IMR-90 (cell line): ENCODE results near the gene BCL2. TPM values are rescaled to one million over a fixed set of nuclear protein-coding genes. Genes with fewer than 3 reads are reported as not detected.

ENCODE experiments used
- ATAC-seq: fragments of 200-7000 bp; cut with Tn5 transposase; 2 replicates; pipeline ENCODE4 v1.9.1; 2020; ENCODE audit warnings: low read depth, mild to moderate bottlenecking, moderate library complexity
- BruUV-seq: library from RNA; stranded (reverse); fragments of 400-500 nt; replicated peaks from 2 replicates; lab custom pipeline; 2021; lab: Mats Ljungman, UMichigan
- CTCF ChIA-PET: fragments of 300-600 bp; formaldehyde crosslinking; extraction: SDS; loops from one replicate; lab custom pipeline; 2021; ENCODE audit warnings: antibody characterized with exemption; lab: Yijun Ruan, JAX
- POLR2A ChIA-PET: fragments of 300-600 bp; sonication (Branson Sonifier 250); formaldehyde crosslinking; loops from one replicate; lab custom pipeline; 2022; ENCODE audit warnings: antibody characterized with exemption; ENCODE audit not compliant: unreplicated experiment; lab: Charles Lee
- DNase-seq: peaks from one replicate; pipeline ENCODE4 v3.0.0; 2013
- H2AFZ ChIP-seq: replicated peaks from 2 replicates; pipeline ENCODE3; 2013; ENCODE audit warnings: low read length, mild to moderate bottlenecking; ENCODE audit not compliant: poor library complexity
- H2AK5ac ChIP-seq: 2 replicates; pipeline ENCODE4 v1.6.1; 2013; ENCODE audit warnings: low read depth, low read length, inconsistent platforms
- H2AK9ac ChIP-seq: replicated peaks from 2 replicates; pipeline ENCODE3; 2013; ENCODE audit warnings: mild to moderate bottlenecking, low read depth, low read length, moderate library complexity; ENCODE audit not compliant: poor library complexity
- H2BK120ac ChIP-seq: 2 replicates; pipeline ENCODE4 v1.6.1; 2013; ENCODE audit warnings: low read depth, low read length, inconsistent platforms
- H2BK15ac ChIP-seq: 3 replicates; pipeline ENCODE4 v1.6.1; 2013; ENCODE audit warnings: low read depth, low read length, inconsistent platforms
- H2BK20ac ChIP-seq: 2 replicates; pipeline ENCODE4 v1.6.1; 2013; ENCODE audit warnings: low read depth, mild to moderate bottlenecking, inconsistent platforms, low read length, moderate library complexity
- H2BK5ac ChIP-seq: 2 replicates; pipeline ENCODE4 v1.6.1; 2013; ENCODE audit warnings: mild to moderate bottlenecking, low read depth, low read length, inconsistent platforms; ENCODE audit not compliant: poor library complexity, severe bottlenecking
- H3K14ac ChIP-seq: replicated peaks from 2 replicates; pipeline ENCODE4 v1.6.1; 2013; ENCODE audit warnings: low read depth, low read length, inconsistent platforms
- H3K18ac ChIP-seq: 2 replicates; pipeline ENCODE4 v1.6.1; 2013; ENCODE audit warnings: low read depth, low read length, control low read depth
- H3K23ac ChIP-seq: 2 replicates; pipeline ENCODE4 v1.6.1; 2013; ENCODE audit warnings: low read depth, low read length, inconsistent platforms
- H3K27ac ChIP-seq: 2 replicates; pipeline ENCODE4 v1.5.1; 2013; ENCODE audit warnings: mild to moderate bottlenecking, control low read depth, low read length; ENCODE audit not compliant: insufficient read depth
- H3K27me3 ChIP-seq: 2 replicates; pipeline ENCODE4 v1.6.1; 2013; ENCODE audit warnings: low read length; ENCODE audit not compliant: control insufficient read depth, insufficient read depth
- H3K36me3 ChIP-seq: 2 replicates; pipeline ENCODE4 v1.6.1; 2013; ENCODE audit warnings: low read length, mixed read lengths; ENCODE audit not compliant: control insufficient read depth, insufficient read depth
- H3K4ac ChIP-seq: 2 replicates; pipeline ENCODE4 v1.6.1; 2013; ENCODE audit warnings: low read depth, low read length, inconsistent platforms
- H3K4me1 ChIP-seq: 2 replicates; pipeline ENCODE4 v1.6.1; 2013; ENCODE audit warnings: low read length, mixed read lengths; ENCODE audit not compliant: control insufficient read depth, insufficient read depth
- H3K4me2 ChIP-seq: 2 replicates; pipeline ENCODE4 v1.6.1; 2013; ENCODE audit warnings: low read depth, mild to moderate bottlenecking, control low read depth, low read length, moderate library complexity
- H3K4me3 ChIP-seq: 2 replicates; pipeline ENCODE4 v1.5.1; 2013; ENCODE audit warnings: low read depth, mild to moderate bottlenecking, control low read depth, low read length, moderate library complexity; ENCODE audit not compliant: insufficient read depth
- H3K56ac ChIP-seq: 2 replicates; pipeline ENCODE4 v1.6.1; 2013; ENCODE audit warnings: low read length, inconsistent platforms; ENCODE audit not compliant: insufficient read depth; ENCODE audit errors: extremely low read depth
- H3K79me1 ChIP-seq, 2 experiments: 2 replicates each; pipeline ENCODE4 v1.6.1; 2013; ENCODE audit warnings: low read length in 2 of 2, inconsistent platforms in 1 of 2, low read depth in 1 of 2
- H3K9ac ChIP-seq: 2 replicates; pipeline ENCODE4 v1.6.1; 2013; ENCODE audit warnings: low read depth, low read length, control low read depth
- H3K9me1 ChIP-seq: 2 replicates; pipeline ENCODE4 v1.6.1; 2013; ENCODE audit warnings: low read length, inconsistent platforms; ENCODE audit not compliant: insufficient read depth
- H3K9me3 ChIP-seq: 2 replicates; pipeline ENCODE4 v1.6.1; 2013; ENCODE audit warnings: low read length; ENCODE audit not compliant: control insufficient read depth, insufficient read depth
- H4K20me1 ChIP-seq: 2 replicates; pipeline ENCODE4 v1.6.1; 2013; ENCODE audit warnings: low read length, inconsistent platforms; ENCODE audit not compliant: insufficient read depth
- H4K5ac ChIP-seq: 2 replicates; pipeline ENCODE4 v1.6.1; 2013; ENCODE audit warnings: mild to moderate bottlenecking, low read depth, low read length, control low read depth
- H4K8ac ChIP-seq, 2 experiments: 2 replicates each; pipeline ENCODE4 v1.6.1; 2013; ENCODE audit warnings: low read depth in 2 of 2, low read length in 2 of 2, control low read depth in 1 of 2, inconsistent platforms in 1 of 2
- H4K91ac ChIP-seq: 2 replicates; pipeline ENCODE4 v1.6.1; 2013; ENCODE audit warnings: low read depth, low read length, inconsistent platforms; ENCODE audit not compliant: insufficient read depth
- BHLHE40 ChIP-seq: fragments of 150-350 bp; IDR thresholded peaks from 2 replicates; pipeline ENCODE4 v1.6.1; 2016; ENCODE audit warnings: mild to moderate bottlenecking, low read depth, low read length
- CEBPB ChIP-seq: IDR thresholded peaks from 2 replicates; pipeline ENCODE4 v1.6.1; 2012; ENCODE audit warnings: low read depth, low read length, improper control_type of control experiment
- CHD1 ChIP-seq: IDR thresholded peaks from 2 replicates; pipeline ENCODE4 v1.6.1; 2012; ENCODE audit warnings: low read depth, low read length, improper control_type of control experiment
- ELK1 ChIP-seq: fragments of 150-350 bp; IDR thresholded peaks from 2 replicates; pipeline ENCODE4 v1.6.1; 2016; ENCODE audit warnings: low read depth, mild to moderate bottlenecking, low read length, moderate library complexity, borderline replicate concordance
- FOS ChIP-seq: fragments of 150-350 bp; IDR thresholded peaks from 2 replicates; pipeline ENCODE4 v1.6.1; 2016; ENCODE audit warnings: low read depth, low read length
- MAFK ChIP-seq: IDR thresholded peaks from 2 replicates; pipeline ENCODE4 v1.6.1; 2012; ENCODE audit warnings: low read depth, low read length, improper control_type of control experiment
- MAZ ChIP-seq: IDR thresholded peaks from 2 replicates; pipeline ENCODE4 v1.6.1; 2012; ENCODE audit warnings: low read depth, mild to moderate bottlenecking, low read length, improper control_type of control experiment, moderate library complexity, borderline replicate concordance
- MXI1 ChIP-seq: IDR thresholded peaks from 2 replicates; pipeline ENCODE4 v1.6.1; 2012; ENCODE audit warnings: low read depth, mild to moderate bottlenecking, low read length, moderate library complexity, borderline replicate concordance
- NFE2L2 ChIP-seq: fragments of 150-350 bp; IDR thresholded peaks from 2 replicates; pipeline ENCODE4 v1.6.1; 2016; ENCODE audit warnings: low read depth, mild to moderate bottlenecking, low read length
- POLR2A ChIP-seq: IDR thresholded peaks from 2 replicates; pipeline ENCODE4 v1.6.1; 2012; ENCODE audit warnings: mild to moderate bottlenecking, low read depth, low read length
- RAD21 ChIP-seq: IDR thresholded peaks from 2 replicates; pipeline ENCODE4 v1.6.1; 2012; ENCODE audit warnings: low read length, improper control_type of control experiment
- RCOR1 ChIP-seq: IDR thresholded peaks from 2 replicates; pipeline ENCODE4 v1.6.1; 2012; ENCODE audit warnings: mild to moderate bottlenecking, low read length, improper control_type of control experiment; ENCODE audit not compliant: insufficient replicate concordance
- RFX5 ChIP-seq: IDR thresholded peaks from 2 replicates; pipeline ENCODE4 v1.8.0; 2012; ENCODE audit warnings: low read depth, mild to moderate bottlenecking, low read length, moderate library complexity
- SMC3 ChIP-seq: fragments of 150-350 bp; IDR thresholded peaks from 2 replicates; pipeline ENCODE4 v1.6.1; 2016; ENCODE audit warnings: low read depth, mild to moderate bottlenecking, antibody characterized with exemption, low read length, moderate library complexity
- USF2 ChIP-seq: fragments of 150-350 bp; IDR thresholded peaks from 2 replicates; pipeline ENCODE4 v1.6.1; 2017; ENCODE audit warnings: mild to moderate bottlenecking, antibody characterized with exemption, low read length, low read depth
- WGBS, 2 experiments: methylation state at CpG; one replicate each; pipeline versions ENCODE4 v1.1.5 to v1.1.7; 2013; ENCODE audit warnings: missing lambda C conversion rate in 2 of 2; ENCODE audit not compliant: insufficient read length in 1 of 2; ENCODE audit errors: extremely low coverage in 2 of 2; 5-methylcytosine and 5-hydroxymethylcytosine counted together
- dilution Hi-C: fragments of 300-500 bp; cut with HindIII; formaldehyde crosslinking; loops from one replicate; pipeline ENCODE4 v1.14.3; 2018; ENCODE audit warnings: low sequenced_read_pairs; ENCODE audit not compliant: unreplicated experiment
- in situ Hi-C: fragments of 300-500 bp; cut with MboI; formaldehyde crosslinking; loops from 3 replicates; pipeline ENCODE4 v1.14.3; 2019; ENCODE audit warnings: low sequenced_read_pairs, inconsistent platforms, mixed read lengths
- intact Hi-C: fragments of 100-400 bp; cut with micrococcal nuclease; formaldehyde crosslinking; loops from 2 replicates; pipeline ENCODE4 v1.10.0; 2022
- polyA plus RNA-seq, 3 experiments: library from polyadenylated mRNA; depleted of rRNA; stranded (reverse); fragments of >200 nt; gene quantifications; 2 replicates each; pipeline ENCODE4 v1.2.3, GENCODE V29; 2012; ENCODE audit warnings: low replicate concordance in 1 of 3
- total RNA-seq: library from RNA; depleted of rRNA; stranded (reverse); fragments of >200 nt; gene quantifications from 2 replicates; pipeline ENCODE4 v1.2.3, GENCODE V29; 2012
- TF ChIP-seq, protein P1 (sequence below): conservative IDR thresholded peaks from 2 replicates; pipeline ENCODE4 v1.5.1; 2012; ENCODE audit warnings: mild to moderate bottlenecking, low read depth, low read length, improper control_type of control experiment

BCL2 gene
- total and polyA plus RNA-seq, 2 of the 4 experiments (the other 2 are of a cell fraction): 0.24 to 0.54 TPM

DNA sequence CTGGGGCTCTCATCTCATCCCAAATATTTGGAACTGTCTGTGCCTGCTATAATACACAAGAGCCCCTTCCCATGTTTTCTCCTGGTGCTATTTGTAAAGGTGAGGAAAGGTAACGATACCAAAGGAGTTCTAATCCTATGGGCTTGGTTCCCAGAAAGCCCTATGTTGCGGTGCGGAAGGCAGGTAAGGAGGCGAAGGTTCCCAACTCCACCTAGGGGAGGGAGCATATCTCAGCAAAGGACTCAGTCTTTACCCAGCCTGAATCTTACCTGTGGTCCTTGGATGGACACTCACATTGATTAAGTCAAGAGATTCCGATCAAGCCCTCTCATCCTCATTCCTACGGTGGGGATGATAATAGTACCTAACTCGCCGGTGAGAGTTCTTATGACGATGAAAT, 140.1 kb downstream of the BCL2 start:
- TF ChIP-seq USF2 (no peak), NFE2L2 (no peak), MAZ (no peak), RAD21 (no peak), RFX5 (no peak), SMC3 (no peak), ELK1 (no peak), CEBPB (no peak), FOS (no peak), MAFK (no peak), RCOR1 (no peak), BHLHE40 (no peak), CHD1 (no peak), MXI1 (no peak), POLR2A (no peak)
- TF ChIP-seq, protein P1, sequence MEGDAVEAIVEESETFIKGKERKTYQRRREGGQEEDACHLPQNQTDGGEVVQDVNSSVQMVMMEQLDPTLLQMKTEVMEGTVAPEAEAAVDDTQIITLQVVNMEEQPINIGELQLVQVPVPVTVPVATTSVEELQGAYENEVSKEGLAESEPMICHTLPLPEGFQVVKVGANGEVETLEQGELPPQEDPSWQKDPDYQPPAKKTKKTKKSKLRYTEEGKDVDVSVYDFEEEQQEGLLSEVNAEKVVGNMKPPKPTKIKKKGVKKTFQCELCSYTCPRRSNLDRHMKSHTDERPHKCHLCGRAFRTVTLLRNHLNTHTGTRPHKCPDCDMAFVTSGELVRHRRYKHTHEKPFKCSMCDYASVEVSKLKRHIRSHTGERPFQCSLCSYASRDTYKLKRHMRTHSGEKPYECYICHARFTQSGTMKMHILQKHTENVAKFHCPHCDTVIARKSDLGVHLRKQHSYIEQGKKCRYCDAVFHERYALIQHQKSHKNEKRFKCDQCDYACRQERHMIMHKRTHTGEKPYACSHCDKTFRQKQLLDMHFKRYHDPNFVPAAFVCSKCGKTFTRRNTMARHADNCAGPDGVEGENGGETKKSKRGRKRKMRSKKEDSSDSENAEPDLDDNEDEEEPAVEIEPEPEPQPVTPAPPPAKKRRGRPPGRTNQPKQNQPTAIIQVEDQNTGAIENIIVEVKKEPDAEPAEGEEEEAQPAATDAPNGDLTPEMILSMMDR: no peak
- POLR2A ChIA-PET: no interaction called here
- H3K14ac ChIP-seq: no peak overlapping the region
- no peak overlapping the region for H3K18ac ChIP-seq
- no peak overlapping the region for H2BK15ac ChIP-seq
- ATAC-seq (no peak), DNase-seq (no peak)
- H3K27me3 ChIP-seq: peaks cover 43% of the 10 kb centered on the region
- no CpG with 5 or more reads among the region's 9 CpGs for WGBS, 2 experiments
- H3K9ac ChIP-seq: no peak overlapping the region
- H3K4ac ChIP-seq: no peak overlapping the region
- H3K4me2 ChIP-seq: no peak overlapping the region
- H2BK5ac ChIP-seq: no peak overlapping the region
- H3K9me1 ChIP-seq: no peaks in the 10 kb centered on the region; the same call in 1 of the 2 replicates
- intact Hi-C loops (no loop called here), dilution Hi-C loops (no loop called here), in situ Hi-C loops (no loop called here)
- no peaks in the 10 kb centered on the region for H3K36me3 ChIP-seq
- no peak overlapping the region for H2AFZ ChIP-seq
- no peak overlapping the region for H2AK5ac ChIP-seq
- H3K23ac ChIP-seq: no peak overlapping the region
- no TSS peak for BruUV-seq
- no peak overlapping the region for H4K8ac ChIP-seq
- H3K79me1 ChIP-seq: no peaks in the 10 kb centered on the region
- no peaks in the 10 kb centered on the region for H4K20me1 ChIP-seq
- no peaks in the 10 kb centered on the region for H3K9me3 ChIP-seq
- H4K5ac ChIP-seq: no peak overlapping the region
- H3K27ac ChIP-seq: no peak overlapping the region
- no peak overlapping the region for H2BK20ac ChIP-seq
- CTCF ChIA-PET: no interaction called here
- H2BK120ac ChIP-seq: no peak overlapping the region
- no peaks in the 10 kb centered on the region; the same call in 1 of the 2 replicates for H3K4me1 ChIP-seq
- no peak overlapping the region for H2AK9ac ChIP-seq
- no peak overlapping the region for H3K56ac ChIP-seq
- H3K4me3 ChIP-seq: no peak overlapping the region
- H4K91ac ChIP-seq: no peak overlapping the region
